Middle frontal gyrus (tissue), 1 donor: ENCODE results near the gene FFAR4.

Experiments
- DNase-seq: peaks from one replicate; pipeline ENCODE4 v3.0.0-alpha.2; 2015; ENCODE audit warnings: low spot score; ENCODE audit errors: extremely low spot score

The FFAR4 gene

DNA sequence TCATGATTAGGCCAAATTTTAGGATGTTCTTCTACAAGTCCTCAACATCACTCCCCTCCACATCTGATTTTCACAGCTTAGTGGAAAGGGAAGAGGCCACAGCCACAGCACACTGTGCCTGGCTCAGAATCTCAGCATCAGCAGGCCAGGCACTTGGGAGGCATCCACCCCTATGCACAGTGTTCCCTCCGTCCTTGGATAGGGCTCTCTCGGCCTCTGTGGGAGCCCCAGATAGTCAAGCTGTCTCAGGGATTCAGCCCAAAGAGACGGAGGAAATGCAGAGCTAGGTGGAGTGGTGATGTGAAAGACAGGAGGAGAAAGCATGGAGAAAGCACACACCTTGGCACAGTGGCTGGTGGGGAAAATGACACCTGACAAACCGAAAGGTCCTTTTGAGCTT is 33.3 kb downstream of the FFAR4 start:
- DNase-seq, result no peak

DNA sequence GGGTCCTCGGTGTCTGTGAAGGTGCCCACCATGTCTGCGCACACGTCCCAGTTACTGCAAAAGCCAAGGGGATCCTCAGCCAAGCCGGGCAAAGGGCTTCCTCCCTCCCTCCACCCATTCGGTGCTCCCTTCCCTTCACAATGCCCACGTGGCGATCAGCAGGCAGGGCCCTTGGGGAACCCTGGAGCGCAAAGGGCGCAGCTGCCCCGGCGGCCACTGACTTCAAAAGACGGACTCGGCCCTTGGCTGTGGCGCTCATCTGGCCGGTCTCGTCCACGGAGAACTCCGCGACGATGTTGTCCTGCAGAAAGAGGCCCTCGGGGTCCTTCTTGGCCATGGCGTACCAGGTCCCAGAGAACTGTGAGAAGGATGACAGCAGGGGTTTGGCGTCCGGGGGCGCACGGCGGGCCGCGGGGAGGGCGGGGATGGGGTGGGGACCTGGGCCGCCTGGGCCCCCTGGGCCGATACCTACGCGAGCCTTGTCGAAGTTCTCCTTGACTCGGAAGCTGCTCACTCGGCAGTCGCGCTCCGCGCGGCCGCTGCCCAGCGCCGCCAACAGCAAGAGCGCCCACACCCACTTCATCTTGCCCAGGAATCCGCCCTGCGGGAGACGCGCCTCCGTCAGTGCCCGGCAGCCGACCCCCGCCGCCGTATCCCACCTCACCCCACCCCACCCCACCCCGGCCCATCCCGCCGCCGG is 34.1 kb downstream of the FFAR4 start:
- no peak for DNase-seq

DNA sequence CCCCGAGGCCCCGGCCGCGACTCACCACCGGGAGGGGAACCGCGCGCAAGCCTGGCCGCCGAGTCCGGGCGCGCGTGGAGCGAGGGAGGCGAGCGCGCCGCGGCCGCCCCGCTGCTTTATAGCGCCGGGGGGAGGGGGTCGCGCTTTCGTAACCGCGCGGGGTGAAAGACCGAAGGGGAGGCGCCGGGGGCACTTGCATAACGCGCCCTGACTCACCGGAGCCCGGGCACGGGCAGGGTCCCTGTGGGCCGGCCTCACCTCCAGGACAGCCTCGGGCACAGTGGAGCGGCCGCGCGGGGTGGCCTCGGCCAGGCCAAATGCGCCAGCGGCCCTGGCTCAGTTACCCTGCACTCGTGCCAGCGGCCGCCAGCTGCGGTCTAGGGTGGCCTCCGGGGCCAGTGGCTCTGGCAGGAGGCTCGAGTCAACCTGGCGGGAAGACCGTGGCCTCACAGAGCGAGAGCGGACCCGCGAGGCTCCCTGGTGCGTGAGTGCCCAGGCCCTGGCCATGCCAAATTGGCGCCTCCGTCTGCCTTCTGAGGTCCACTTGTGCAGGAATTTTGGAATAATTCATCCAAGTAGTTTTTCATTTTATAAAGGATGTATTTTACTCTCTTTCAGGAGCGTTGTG is 34.8 kb downstream of the FFAR4 start, which contains the start of gene RBP4:
TSS of gene RBP4 (minus strand) at position 90 of the 628 bp plus-strand sequence. CDS start 207 bp downstream, outside the sequence.
- DNase-seq, result no peak

DNA sequence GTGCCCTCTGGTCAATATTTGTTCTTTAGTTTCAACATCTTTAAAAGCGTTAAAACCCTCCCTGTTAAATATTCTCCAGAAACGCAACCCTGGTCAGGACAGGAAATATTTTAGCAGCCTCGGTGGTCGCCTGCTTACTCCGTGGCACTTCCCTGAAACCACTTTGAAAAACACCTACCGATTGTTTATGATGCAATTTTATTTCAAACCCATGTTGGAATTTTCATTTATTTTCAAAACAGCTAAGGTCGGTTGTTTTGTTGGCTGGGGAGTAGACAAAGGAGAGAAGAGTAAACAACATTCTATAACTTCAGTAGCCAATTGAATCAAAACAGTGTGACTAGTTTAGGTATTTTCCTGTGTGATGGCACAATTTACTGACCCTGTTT is 35.3 kb downstream of the FFAR4 start:
- DNase-seq, result no peak

DNA sequence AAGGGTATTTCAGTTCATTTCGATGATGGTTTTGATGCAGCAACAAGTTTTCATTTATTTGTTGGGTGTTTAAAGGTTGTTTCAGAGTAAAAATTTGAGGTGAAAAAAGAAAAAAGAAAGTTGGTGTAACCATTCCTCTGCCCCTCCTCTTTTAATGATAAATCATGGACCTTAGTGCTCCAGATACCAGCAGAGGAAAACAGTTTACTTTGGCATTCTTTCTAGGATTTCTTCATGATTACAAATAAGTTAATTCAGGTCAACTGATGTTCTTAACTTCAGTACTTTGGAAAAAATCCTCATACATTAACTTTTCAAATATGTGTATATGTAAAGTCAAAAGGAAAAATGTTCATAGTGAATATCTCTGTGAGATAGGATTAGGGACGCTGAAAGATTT is 36.6 kb downstream of the FFAR4 start:
- DNase-seq, result no peak

DNA sequence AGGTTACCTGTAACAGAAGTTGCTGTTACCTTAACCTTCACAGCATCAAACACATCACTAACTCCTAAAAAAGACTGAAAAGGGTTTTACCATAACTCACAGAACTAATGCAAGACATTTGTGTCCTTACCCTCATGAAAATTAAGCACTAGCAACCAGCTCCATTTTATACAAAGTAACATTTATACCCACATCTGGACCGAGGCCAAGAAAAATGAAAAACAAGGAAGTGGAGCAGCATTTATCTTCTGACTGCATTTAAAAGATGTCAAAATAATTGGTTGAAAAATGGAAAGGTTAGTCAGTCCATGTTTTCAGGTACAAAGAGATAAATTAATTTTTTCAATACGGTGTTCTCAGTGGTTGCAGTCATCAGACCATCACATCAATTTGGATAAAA is 37.7 kb downstream of the FFAR4 start:
- DNase-seq, result no peak

DNA sequence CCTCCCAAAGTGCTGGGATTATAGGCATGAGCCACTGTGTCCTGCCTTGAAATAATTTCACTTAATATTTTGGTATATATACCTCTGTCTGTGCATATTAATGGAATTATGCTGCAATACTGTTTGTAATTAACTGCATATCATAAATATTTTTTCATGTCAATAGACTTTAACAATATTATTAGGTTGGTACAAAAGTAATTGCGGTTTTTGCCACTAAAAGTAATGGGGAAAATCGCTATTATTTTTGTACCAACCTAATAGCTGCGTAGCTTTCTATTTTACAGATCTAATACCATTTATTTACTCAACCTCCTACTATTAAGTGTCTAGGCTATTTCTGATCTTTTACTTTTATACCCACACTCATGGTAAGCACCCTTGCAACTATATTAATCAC is 42.0 kb downstream of the FFAR4 start:
- DNase-seq, result no peak

DNA sequence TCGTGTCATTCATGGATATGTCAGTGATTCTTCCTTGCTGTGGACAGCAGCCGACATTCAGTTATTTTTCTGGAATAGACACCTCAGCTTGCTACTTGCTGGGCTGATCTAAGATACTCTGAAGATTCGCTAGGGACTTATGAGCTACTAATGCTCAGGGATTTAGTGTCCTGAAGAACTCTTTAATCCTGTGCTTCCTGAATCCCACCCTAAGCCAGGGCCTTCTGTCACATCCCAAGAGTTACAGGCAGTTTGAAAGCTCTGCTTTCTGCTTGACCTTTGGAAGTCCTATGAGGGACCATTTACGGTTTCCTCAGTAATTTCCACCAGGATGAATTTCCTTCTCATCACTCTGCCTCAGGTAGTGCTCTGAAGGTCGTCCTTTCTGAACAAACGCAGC is 45.8 kb downstream of the FFAR4 start, which contains the start of gene PDE6C:
TSS of gene PDE6C (plus strand) at position 227 of the 400 bp plus-strand sequence. CDS start 189 bp downstream, outside the sequence.
- DNase-seq, result no peak

DNA sequence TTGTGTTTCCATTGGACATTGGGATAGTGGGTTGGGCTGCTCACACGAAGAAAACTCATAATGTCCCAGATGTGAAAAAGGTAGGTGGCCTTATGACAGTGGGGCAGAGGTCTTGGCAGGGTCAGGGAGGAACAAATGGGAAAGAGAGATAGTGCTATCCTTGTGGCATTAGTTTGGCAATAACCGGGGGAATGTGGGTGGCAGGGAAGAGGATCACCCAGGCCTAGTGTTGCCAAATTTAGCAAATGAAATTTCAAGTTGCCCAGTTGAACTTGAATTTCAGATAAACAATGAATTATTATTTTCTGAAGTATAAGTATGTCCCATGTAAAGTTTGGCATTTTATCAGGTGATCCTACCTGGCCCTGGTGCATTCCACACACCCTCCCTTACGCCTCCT is 46.7 kb downstream of the FFAR4 start:
- no peak for DNase-seq

DNA sequence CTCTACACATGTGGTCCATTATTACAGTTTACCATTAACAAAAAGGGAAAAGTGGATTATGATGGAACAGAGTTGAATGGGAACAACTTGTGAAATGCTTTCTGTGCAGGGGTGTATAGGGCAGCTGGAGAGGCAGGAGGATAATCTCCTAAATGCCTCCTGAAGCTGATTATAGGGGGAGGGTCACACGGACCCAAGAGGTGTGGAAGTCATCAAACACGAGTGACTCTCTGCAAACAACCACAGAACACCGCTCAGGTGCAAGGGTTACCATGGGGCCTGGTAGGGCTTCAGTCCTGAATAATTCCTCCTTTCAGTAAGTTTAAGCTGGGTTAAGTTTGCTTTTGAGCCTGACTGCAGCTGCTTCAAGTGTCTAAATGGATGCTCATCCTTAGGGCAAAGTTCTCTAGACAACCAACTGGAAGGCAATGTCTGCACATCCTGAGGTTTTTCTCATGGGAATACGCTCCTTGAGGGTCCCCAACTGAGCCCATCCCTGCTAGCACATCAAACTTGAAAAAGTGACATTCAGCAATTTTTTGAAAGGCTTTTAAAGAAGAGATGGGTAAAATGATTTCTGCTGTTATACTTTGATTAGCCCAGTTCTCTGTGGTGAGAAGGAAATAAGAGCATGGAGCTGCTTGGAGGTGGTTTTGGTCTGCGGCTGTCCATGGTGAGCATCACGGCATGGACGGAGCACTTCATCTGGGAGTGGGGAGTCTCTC is 47.8 kb downstream of the FFAR4 start:
- DNase-seq, result no peak

DNA sequence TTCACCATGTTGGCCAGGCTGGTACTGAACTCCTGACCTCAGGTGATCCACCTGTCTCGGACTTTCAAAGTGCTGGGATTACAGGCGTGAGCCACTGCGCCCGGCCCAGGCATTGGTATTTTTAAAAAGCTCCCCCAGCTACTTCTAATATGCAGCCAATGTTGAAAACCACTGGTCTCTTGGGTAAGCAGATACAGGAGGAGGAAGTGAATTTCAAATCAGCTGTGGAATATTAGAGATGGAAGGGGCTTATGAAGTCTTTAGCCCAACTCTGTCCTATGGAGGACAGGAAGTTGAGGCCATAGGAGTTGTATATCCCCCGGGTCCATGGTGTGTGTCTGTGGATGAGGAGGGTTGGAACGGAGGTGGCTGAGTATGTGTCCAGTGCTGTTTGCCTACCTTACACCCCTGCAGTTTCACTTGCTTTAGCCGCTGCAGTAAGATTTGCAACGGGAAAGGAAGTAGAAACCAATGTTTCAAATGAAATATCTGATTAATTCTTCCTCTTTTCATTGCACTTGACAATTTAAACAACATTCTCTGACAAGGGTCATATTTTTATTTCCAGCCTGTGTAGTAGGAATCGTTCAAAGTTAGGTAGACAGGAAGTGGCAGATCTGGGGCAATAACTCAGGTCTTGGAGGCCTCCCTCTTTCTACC is 49.2 kb downstream of the FFAR4 start:
- DNase-seq, result no peak

DNA sequence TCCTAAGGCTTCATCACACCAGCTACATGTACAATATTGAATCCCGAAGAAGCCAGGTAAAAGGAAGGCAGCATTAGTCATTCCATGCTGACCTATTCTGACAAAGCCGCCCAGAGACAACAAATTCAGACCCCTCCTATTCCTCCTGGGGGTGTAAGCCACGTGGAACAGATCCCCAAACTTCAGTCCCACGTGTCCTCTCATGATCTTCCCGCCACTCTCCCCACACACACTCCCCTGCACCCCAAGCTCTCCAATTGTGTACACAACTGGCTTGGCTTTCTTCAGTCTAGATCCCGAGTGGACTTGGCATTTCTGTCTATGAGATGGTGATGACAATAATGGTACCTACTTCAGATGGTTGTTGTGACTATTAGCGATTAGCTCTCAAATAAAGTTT is 54.5 kb downstream of the FFAR4 start:
- DNase-seq, result no peak

DNA sequence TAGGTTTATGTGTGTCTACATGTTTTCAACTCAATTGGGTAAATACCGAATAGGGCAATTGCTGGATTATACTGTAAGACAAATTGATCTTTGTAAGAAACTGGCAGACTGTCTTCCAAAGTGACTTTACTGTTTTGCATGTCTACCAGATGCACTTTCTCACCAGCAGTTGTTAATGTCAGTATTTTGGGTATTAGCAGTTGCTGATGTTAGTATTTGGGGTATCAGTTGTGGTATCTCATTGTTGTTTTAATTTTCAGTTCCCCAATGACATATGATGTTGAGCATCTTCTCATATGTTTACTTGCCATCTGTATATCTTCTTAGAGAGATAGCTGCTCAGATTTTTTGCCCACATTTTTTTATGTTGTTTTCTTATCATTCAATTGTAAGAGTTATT is 56.5 kb downstream of the FFAR4 start:
- no peak for DNase-seq

DNA sequence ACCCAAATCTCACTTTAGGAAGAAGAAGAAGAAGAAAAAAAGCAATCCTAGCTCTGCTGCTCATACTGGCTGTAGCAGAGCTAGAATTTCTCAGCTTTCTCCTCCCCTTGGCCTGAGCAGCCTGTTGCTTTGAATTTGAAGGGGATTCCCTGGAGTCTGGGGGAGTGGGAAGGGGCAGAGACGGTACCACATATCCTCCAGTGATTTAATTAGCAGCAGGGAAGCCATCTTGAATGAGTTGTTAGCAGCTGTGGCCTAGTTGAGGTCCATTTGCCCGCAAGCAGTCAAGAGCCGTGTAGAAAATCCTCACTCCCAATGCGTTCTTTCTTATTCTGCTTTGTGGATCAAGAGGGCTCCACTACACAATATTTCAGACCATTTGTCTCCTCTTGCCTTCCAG is 62.4 kb downstream of the FFAR4 start:
- DNase-seq, result no peak

DNA sequence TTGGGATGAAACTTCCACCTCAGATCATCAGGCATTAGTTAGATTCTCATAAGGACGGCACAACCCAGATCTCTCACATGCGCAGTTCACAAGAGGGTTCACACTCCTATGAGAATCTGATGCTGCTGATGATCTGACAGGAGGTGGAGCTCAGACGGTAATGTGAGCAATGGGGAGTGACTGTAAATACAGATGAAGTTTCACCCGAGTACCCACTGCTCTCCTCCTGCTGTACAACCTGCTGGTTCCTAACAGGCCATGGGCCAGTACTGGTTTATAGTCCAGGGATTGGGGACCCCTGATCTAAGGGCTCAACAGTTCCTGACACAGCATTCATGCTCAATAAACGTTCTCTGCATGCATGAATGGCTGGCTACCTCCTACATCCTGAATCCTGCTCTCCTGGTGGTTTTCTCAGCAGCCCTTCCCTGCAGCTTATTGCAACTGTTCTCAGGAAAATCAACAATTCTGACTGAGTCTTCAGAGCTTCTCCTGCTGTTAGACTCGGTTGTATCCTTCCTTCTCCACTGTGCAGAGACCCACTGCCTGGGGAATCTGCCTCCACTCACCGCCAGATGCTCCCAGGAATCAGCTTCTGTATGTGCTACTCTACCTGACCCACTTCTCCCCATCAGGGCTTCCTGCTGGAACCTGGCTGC is 63.3 kb downstream of the FFAR4 start:
- no peak for DNase-seq

DNA sequence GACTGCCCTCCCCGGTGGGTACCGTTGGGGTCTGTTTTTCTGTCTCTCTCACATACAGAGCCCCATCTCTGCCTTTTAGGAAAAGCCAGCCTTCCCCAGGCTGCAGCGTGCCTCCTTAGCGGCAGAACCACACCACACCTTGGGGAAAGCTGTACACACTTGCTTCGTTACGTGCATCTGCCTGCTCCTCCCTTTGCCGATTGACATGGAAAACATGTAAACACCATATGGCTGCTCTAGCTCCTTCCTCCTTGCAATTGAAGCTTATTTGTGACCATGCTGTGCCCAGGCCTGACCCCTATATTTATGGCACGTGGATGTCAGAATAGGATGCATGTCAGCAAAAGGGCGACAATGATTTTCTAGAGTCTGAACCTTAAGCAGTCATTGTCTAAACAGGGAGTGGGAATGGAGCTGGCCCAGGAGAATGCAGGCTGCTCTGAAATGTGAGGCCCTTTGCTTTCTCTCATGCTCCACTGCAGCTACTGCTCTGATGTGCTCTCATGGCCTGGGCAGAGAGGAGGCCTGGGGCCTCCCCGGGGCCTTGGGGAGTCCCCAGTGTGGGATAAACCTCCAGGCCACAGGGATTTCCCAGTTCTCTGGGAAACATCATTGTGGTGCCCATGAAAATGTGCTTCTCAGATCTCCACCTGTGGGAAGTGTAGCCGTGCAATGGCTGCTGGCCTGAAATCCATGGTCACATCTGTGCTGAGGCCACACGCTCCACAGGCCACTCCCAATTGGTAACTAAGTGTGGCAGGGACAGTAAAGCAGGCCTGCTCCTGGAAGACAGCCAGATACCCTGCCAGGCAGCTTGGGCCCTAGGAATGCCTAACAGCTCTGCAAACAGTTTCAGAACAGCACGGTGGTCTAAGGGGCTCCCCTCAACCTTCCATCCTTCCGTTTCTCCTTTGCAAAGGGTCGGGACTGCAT is 64.4 kb downstream of the FFAR4 start:
- DNase-seq, result no peak
